DND-41 (cell line): ENCODE measurements around the gene CCDC201.

Experiments
- ATAC-seq: fragments of 200-7000 bp; cut with Tn5 transposase; 3 replicates; pipeline ENCODE4 v1.9.1; 2021; ENCODE audit warnings: low read depth; ENCODE audit not compliant: insufficient read depth
- DNase-seq: peaks from one replicate; pipeline ENCODE4 v3.0.0-alpha.2; 2020
- H2AFZ ChIP-seq: 2 replicates; pipeline ENCODE4 v1.6.0; 2012; ENCODE audit warnings: low read depth, low read length
- H3K27ac ChIP-seq: 2 replicates; pipeline ENCODE4 v1.5.1; 2012; ENCODE audit warnings: low read length, inconsistent platforms
- H3K27me3 ChIP-seq: fragments of 200-600 bp; sonication (generic); 2 replicates; pipeline ENCODE4 v1.6.0; 2012; ENCODE audit warnings: low read length, mild to moderate bottlenecking, inconsistent platforms; ENCODE audit not compliant: insufficient read depth, poor library complexity
- H3K36me3 ChIP-seq: 2 replicates; pipeline ENCODE4 v1.5.1; 2012; ENCODE audit warnings: low read length, inconsistent platforms; ENCODE audit not compliant: insufficient read depth
- H3K4me1 ChIP-seq: 2 replicates; pipeline ENCODE4 v1.5.1; 2012; ENCODE audit warnings: mild to moderate bottlenecking, low read length; ENCODE audit not compliant: insufficient read depth
- H3K4me2 ChIP-seq: 2 replicates; pipeline ENCODE4 v1.6.0; 2012; ENCODE audit warnings: mild to moderate bottlenecking, moderate library complexity, low read length, inconsistent platforms; ENCODE audit not compliant: insufficient read depth
- H3K4me3 ChIP-seq, 2 experiments: fragments of 200-600 bp in 1 of 2; shearing (Covaris generic) in 1 of 2; 2 replicates each; pipeline ENCODE4 v1.5.1; 2012 to 2016; ENCODE audit warnings: inconsistent platforms in 2 of 2, low read length in 2 of 2, mild to moderate bottlenecking in 2 of 2, low read depth in 1 of 2, moderate library complexity in 1 of 2
- H3K79me2 ChIP-seq: 2 replicates; pipeline ENCODE4 v1.6.0; 2012; ENCODE audit warnings: low read length, inconsistent platforms; ENCODE audit not compliant: insufficient read depth
- H3K9ac ChIP-seq: 2 replicates; pipeline ENCODE4 v1.6.0; 2012; ENCODE audit warnings: low read depth, mild to moderate bottlenecking, inconsistent platforms, low read length, moderate library complexity
- H3K9me3 ChIP-seq: 2 replicates; pipeline ENCODE4 v1.5.1; 2012; ENCODE audit warnings: low read length, moderate library complexity, mild to moderate bottlenecking, inconsistent platforms; ENCODE audit not compliant: insufficient read depth, severe bottlenecking
- H4K20me1 ChIP-seq: 2 replicates; pipeline ENCODE4 v1.6.0; 2012; ENCODE audit warnings: low read length; ENCODE audit not compliant: insufficient read depth
- CTCF ChIP-seq: IDR thresholded peaks from 2 replicates; pipeline ENCODE4 v1.5.1; 2012; ENCODE audit warnings: borderline replicate concordance, low read length, moderate library complexity, mild to moderate bottlenecking; ENCODE audit not compliant: poor library complexity, severe bottlenecking; ENCODE audit errors: extremely low read depth
- EZH2 ChIP-seq: IDR thresholded peaks from 3 replicates; pipeline ENCODE4 v1.6.1; 2012; ENCODE audit warnings: borderline replicate concordance, low read depth, mild to moderate bottlenecking, moderate library complexity, low read length, inconsistent platforms; ENCODE audit not compliant: severe bottlenecking

CCDC201 gene

DNA sequence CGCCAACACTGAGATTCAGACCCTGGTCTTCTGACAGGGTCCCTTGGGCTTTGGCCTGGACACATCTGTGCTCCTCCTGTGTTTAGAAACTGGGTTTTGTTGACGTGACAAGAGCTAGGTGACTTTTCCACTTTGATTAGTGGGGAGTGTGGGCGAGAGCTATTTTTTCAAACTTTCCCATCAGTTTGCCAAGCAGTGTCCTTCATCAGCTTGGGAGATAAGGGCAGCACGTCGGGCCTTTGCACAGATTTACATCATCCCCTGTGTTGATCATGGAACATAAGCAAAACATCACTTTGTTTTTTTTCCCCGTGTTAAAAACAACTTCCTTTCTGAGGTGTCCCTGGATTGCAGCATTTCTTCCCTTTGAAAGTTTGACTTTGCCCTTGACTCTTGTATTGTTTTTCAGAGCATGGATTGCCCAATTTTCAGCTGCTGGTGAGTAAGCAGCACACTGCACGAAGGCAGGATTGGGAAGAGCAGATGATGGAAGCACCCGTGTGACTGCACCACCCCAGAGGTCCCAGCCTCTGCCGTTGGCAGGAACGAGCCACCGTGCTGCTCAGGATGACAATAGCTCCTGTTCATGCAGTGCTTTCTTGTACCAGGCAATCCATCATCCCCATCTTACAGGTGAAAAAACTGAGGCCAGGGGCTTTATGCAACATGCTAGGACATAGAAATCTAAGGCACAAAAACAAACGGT, 9.0 kb upstream of the CCDC201 start:
- Histone ChIP-seq H3K4me3 (no peak overlapping the region), H3K79me2 (no peaks in the 10 kb centered on the region), H3K9ac (no peak overlapping the region), H3K27ac (no peak overlapping the region), H3K4me2 (no peak overlapping the region), H3K27me3 (no peaks in the 10 kb centered on the region), H3K4me1 (no peaks in the 10 kb centered on the region), H2AFZ (no peak overlapping the region), H4K20me1 (no peaks in the 10 kb centered on the region), H3K9me3 (no peaks in the 10 kb centered on the region), H3K36me3 (no peaks in the 10 kb centered on the region)
- DNase-seq (no peak), ATAC-seq (no peak)
- TF ChIP-seq CTCF (no peak), EZH2 (no peak)

GRCh38 chr7:45881280-45881758, 8.4 kb upstream of the CCDC201 start:
- no peak overlapping the region for H3K9ac ChIP-seq
- no peaks in the 10 kb centered on the region for H3K9me3 ChIP-seq
- H3K27ac ChIP-seq = no peak overlapping the region
- no peaks in the 10 kb centered on the region for H4K20me1 ChIP-seq
- no peaks in the 10 kb centered on the region for H3K27me3 ChIP-seq
- TF ChIP-seq EZH2 = no peak
- no peak for TF ChIP-seq CTCF
- H3K36me3 ChIP-seq = no peaks in the 10 kb centered on the region
- no peak overlapping the region for H2AFZ ChIP-seq
- no peak overlapping the region for H3K4me2 ChIP-seq
- no peaks in the 10 kb centered on the region for H3K4me1 ChIP-seq
- ATAC-seq (no peak), DNase-seq (no peak)
- H3K79me2 ChIP-seq = no peaks in the 10 kb centered on the region
- no peak overlapping the region for H3K4me3 ChIP-seq

GRCh38 chr7:45880433-45880860, 7.6 kb upstream of the CCDC201 start:
- no peak for DNase-seq
- H2AFZ ChIP-seq = no peak overlapping the region
- TF ChIP-seq EZH2 (no peak), CTCF (no peak)
- H3K27me3 ChIP-seq = no peaks in the 10 kb centered on the region
- no peaks in the 10 kb centered on the region for H3K4me1 ChIP-seq
- no peaks in the 10 kb centered on the region for H4K20me1 ChIP-seq
- ATAC-seq = no peak
- H3K27ac ChIP-seq = no peak overlapping the region
- no peaks in the 10 kb centered on the region for H3K9me3 ChIP-seq
- no peaks in the 10 kb centered on the region for H3K79me2 ChIP-seq
- no peak overlapping the region for H3K4me3 ChIP-seq
- H3K36me3 ChIP-seq = no peaks in the 10 kb centered on the region
- H3K9ac ChIP-seq = no peak overlapping the region
- H3K4me2 ChIP-seq = no peak overlapping the region
